ENCODE measurements around the gene ALDH18A1. TPM values are rescaled to one million over a fixed set of nuclear protein-coding genes. Genes with fewer than 3 reads are reported as not detected.

ALDH18A1 gene
- total and polyA plus RNA-seq, 2 donors (not counting 1 experiment from before 2014, with no cell fraction given): 12.4 to 27.6 TPM

DNA sequence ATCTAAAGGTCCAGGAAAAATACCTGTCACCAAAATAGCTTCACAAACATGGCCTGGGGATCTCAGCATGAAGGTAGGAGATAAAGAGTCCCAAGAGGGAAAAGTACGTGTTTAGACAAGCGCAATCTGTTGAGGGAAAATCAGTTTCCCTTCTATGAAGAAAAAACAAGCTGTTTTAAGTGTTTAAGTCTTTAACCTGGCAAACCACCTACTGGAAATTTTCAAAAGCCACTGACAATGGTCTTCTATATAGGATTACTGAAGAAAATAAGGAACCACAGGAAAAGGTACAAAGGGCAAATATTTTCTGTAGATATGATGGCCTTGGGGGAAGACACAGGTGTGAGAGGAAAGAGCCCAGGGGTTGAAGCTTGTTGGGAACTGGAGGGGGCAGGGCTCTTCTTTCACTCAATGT lies 21.2 kb downstream of the ALDH18A1 start:
- Histone ChIP-seq H2AFZ (ENCODE audit: insufficient read depth, low read depth, low read length, poor library complexity, severe bottlenecking) (no peak overlapping the region), H3K4me2 (replicated peaks; ENCODE audit: low read depth, low read length, poor library complexity, severe bottlenecking) (no peak overlapping the region), H3K27me3 (replicated peaks in 1 of 4; ENCODE audit: control extremely low read depth in 1 of 4, control insufficient read depth in 3 of 4, insufficient read depth in 4 of 4, low read length in 3 of 4) (no peaks in the 10 kb centered on the region), H3K79me2 (ENCODE audit: control insufficient read depth, insufficient read depth, low read length) (no peaks in the 10 kb centered on the region), H3K4me3 (ENCODE audit: control extremely low read depth in 1 of 5, extremely low read depth in 1 of 5, insufficient read depth in 1 of 5, low read depth in 2 of 5, low read length in 4 of 5) (no peak overlapping the region), H3K9me3 (ENCODE audit: control extremely low read depth in 1 of 3, control insufficient read depth in 2 of 3, insufficient read depth in 1 of 3, low read length in 2 of 3) (no peaks in the 10 kb centered on the region), H3K36me3 (replicated peaks in 1 of 2; ENCODE audit: control extremely low read depth in 1 of 2, control insufficient read depth in 1 of 2, extremely low read depth in 1 of 2, insufficient read depth in 2 of 2, low read length in 1 of 2) (peaks cover 21 to 66% of the 10 kb centered on the region in 2 experiments), H4K20me1 (ENCODE audit: control insufficient read depth, insufficient read depth, low read length, poor library complexity, severe bottlenecking) (no peaks in the 10 kb centered on the region), H3K9ac (ENCODE audit: low read length) (no peak overlapping the region), H3K4me1 (ENCODE audit: control insufficient read depth in 2 of 2, insufficient read depth in 2 of 2, low read length in 2 of 2) (no peaks in the 10 kb centered on the region), H3K27ac (ENCODE audit: low read length in 2 of 2) (no peak overlapping the region)
- Mint-ChIP-seq H3K4me1 (no peaks in the 10 kb centered on the region), H3K27ac (no peak overlapping the region), H3K9me3 (ENCODE audit: insufficient read depth) (no peaks in the 10 kb centered on the region), H3K4me3 (no peak overlapping the region), H3K27me3 (no peaks in the 10 kb centered on the region)
- intact Hi-C loops (cut with micrococcal nuclease): no loop called here
- WGBS (ENCODE audit: insufficient coverage): no CpG with 5 or more reads among the region's 2 CpGs
- ChIA-PET CTCF (interaction anchor here (1.5 kb wide), 1 partner anchor 59 kb away, joined by 4 read pairs; the partner anchor contains the start of gene TCTN3), POLR2A (no interaction called here)
- TF ChIP-seq EZH2 (IDR thresholded peaks at IDR 0.05; ENCODE audit: borderline replicate concordance, insufficient read depth, low read depth, low read length, poor library complexity, severe bottlenecking): no peak
- DNase-seq (no peak), ATAC-seq (ENCODE audit: low read depth) (no peak)

DNA sequence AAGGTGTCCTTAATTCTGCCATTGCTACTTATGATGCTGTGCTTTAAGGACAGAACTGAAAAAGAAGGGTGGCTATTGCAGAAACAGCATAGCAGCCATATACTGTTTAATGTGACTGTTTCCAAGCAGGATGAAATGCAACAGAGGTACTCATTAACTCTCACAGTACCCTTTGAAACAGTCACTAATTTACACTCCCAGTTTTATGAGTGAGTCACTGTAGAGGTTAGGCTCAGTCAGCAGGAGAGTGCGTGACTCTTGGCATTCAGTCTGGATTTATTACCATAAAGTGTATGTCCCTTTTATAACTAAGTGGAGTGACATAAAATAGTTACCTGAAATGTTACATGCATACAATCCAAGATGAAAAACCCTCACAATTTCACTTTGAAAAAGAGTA lies 27.7 kb downstream of the ALDH18A1 start:
- no peaks in the 10 kb centered on the region for H3K27me3 ChIP-seq (replicated peaks in 1 of 4; ENCODE audit: control extremely low read depth in 1 of 4, control insufficient read depth in 3 of 4, insufficient read depth in 4 of 4, low read length in 3 of 4)
- Mint-ChIP-seq H3K9me3 (ENCODE audit: insufficient read depth) (no peaks in the 10 kb centered on the region), H3K27ac (no peak overlapping the region), H3K4me1 (no peaks in the 10 kb centered on the region), H3K27me3 (no peaks in the 10 kb centered on the region), H3K4me3 (no peak overlapping the region)
- WGBS (ENCODE audit: insufficient coverage): no CpG with 5 or more reads among the region's 1 CpG
- no peaks in the 10 kb centered on the region for H3K4me1 ChIP-seq (ENCODE audit: control insufficient read depth in 2 of 2, insufficient read depth in 2 of 2, low read length in 2 of 2)
- ATAC-seq (ENCODE audit: low read depth): no peak
- peaks cover 14 to 54% of the 10 kb centered on the region in 2 experiments for H3K36me3 ChIP-seq (replicated peaks in 1 of 2; ENCODE audit: control extremely low read depth in 1 of 2, control insufficient read depth in 1 of 2, extremely low read depth in 1 of 2, insufficient read depth in 2 of 2, low read length in 1 of 2)
- TF ChIP-seq EZH2 (IDR thresholded peaks at IDR 0.05; ENCODE audit: borderline replicate concordance, insufficient read depth, low read depth, low read length, poor library complexity, severe bottlenecking): no peak
- TF ChIP-seq, protein P1, sequence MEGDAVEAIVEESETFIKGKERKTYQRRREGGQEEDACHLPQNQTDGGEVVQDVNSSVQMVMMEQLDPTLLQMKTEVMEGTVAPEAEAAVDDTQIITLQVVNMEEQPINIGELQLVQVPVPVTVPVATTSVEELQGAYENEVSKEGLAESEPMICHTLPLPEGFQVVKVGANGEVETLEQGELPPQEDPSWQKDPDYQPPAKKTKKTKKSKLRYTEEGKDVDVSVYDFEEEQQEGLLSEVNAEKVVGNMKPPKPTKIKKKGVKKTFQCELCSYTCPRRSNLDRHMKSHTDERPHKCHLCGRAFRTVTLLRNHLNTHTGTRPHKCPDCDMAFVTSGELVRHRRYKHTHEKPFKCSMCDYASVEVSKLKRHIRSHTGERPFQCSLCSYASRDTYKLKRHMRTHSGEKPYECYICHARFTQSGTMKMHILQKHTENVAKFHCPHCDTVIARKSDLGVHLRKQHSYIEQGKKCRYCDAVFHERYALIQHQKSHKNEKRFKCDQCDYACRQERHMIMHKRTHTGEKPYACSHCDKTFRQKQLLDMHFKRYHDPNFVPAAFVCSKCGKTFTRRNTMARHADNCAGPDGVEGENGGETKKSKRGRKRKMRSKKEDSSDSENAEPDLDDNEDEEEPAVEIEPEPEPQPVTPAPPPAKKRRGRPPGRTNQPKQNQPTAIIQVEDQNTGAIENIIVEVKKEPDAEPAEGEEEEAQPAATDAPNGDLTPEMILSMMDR (IDR thresholded peaks at IDR 0.05): no peak
- H3K4me2 ChIP-seq (replicated peaks; ENCODE audit: low read depth, low read length, poor library complexity, severe bottlenecking): no peak overlapping the region
- DNase-seq: no peak
- H3K9ac ChIP-seq (ENCODE audit: low read length): no peak overlapping the region
- no peak overlapping the region for H3K27ac ChIP-seq (ENCODE audit: low read length in 2 of 2)
- H2AFZ ChIP-seq (ENCODE audit: insufficient read depth, low read depth, low read length, poor library complexity, severe bottlenecking): no peak overlapping the region
- no peak overlapping the region for H3K4me3 ChIP-seq (ENCODE audit: control extremely low read depth in 1 of 5, extremely low read depth in 1 of 5, insufficient read depth in 1 of 5, low read depth in 2 of 5, low read length in 4 of 5)
- H3K79me2 ChIP-seq (ENCODE audit: control insufficient read depth, insufficient read depth, low read length): no peaks in the 10 kb centered on the region
- ChIA-PET POLR2A (no interaction called here), CTCF (interaction anchor here (1.2 kb wide), 1 partner anchor 236 kb away, joined by 3 read pairs; no protein-coding TSS in a partner anchor)
- intact Hi-C loops (cut with micrococcal nuclease): no loop called here
- H3K9me3 ChIP-seq (ENCODE audit: control extremely low read depth in 1 of 3, control insufficient read depth in 2 of 3, insufficient read depth in 1 of 3, low read length in 2 of 3): no peaks in the 10 kb centered on the region
- H4K20me1 ChIP-seq (ENCODE audit: control insufficient read depth, insufficient read depth, low read length, poor library complexity, severe bottlenecking): no peaks in the 10 kb centered on the region

Data from B cell (primary cell).